ENCODE data around the gene GABBR2.

The GABBR2 gene

DNA sequence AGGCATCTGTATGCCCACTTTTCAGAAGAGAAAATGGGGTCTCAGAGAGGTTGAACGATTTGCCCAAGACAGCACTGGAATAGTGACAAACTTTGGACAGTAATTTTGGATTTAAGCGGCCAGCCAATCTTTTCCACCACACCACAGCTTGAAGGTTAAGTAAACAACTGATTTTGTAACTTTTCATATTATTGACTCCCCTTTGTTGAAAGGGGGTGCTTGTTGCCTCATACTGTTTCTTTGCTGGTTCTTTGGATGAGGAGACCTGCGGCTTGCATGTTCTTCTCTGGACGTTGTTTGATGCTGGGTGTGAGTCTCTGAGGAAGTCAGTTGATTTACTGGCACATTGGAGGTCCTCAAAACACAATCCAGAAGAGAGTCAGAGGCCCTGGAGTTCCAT, 11.7 kb upstream of the GABBR2 start:
- Histone ChIP-seq H3K27ac (ENCODE audit: low read depth, low read length) (no peak overlapping the region), H3K9me3 (ENCODE audit: control insufficient read depth, insufficient read depth, low read length) (no peaks in the 10 kb centered on the region), H3K4me3 (ENCODE audit: low read depth, low read length) (no peak overlapping the region), H3K27me3 (ENCODE audit: control insufficient read depth, insufficient read depth, low read length) (0 out of 2 replicates have a peak, but pooled peaks cover 4% of the 10 kb centered on the region), H3K36me3 (ENCODE audit: control insufficient read depth, insufficient read depth, low read length) (no peaks in the 10 kb centered on the region), H3K9ac (ENCODE audit: low read depth, low read length) (no peak overlapping the region), H3K4me1 (ENCODE audit: control insufficient read depth, insufficient read depth, low read length) (no peaks in the 10 kb centered on the region)

DNA sequence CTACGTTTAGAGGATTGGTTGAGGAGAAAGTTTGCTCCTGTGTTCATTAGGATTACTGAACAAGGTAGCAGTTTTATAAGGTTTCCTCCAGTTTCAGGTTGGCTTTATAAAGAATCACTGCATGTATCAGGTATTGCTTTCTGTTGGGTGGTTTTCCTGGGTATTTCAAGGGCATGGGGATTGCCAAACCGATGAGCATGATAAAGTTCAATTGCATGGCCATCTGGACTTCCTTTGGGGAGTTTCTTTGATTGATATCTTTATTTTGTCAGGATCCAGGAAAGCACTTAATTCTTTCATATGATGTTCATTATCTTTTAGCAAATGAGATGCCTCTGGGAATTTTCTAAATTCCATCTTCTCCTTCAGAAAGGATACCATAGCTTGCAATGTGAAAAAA, 10.3 kb upstream of the GABBR2 start:
- Histone ChIP-seq H3K9ac (ENCODE audit: low read depth, low read length) (no peak overlapping the region), H3K36me3 (ENCODE audit: control insufficient read depth, insufficient read depth, low read length) (no peaks in the 10 kb centered on the region), H3K4me1 (ENCODE audit: control insufficient read depth, insufficient read depth, low read length) (no peaks in the 10 kb centered on the region), H3K9me3 (ENCODE audit: control insufficient read depth, insufficient read depth, low read length) (no peaks in the 10 kb centered on the region), H3K27ac (ENCODE audit: low read depth, low read length) (no peak overlapping the region), H3K27me3 (ENCODE audit: control insufficient read depth, insufficient read depth, low read length) (0 out of 2 replicates have a peak, but pooled peaks cover 4% of the 10 kb centered on the region), H3K4me3 (ENCODE audit: low read depth, low read length) (no peak overlapping the region)

DNA sequence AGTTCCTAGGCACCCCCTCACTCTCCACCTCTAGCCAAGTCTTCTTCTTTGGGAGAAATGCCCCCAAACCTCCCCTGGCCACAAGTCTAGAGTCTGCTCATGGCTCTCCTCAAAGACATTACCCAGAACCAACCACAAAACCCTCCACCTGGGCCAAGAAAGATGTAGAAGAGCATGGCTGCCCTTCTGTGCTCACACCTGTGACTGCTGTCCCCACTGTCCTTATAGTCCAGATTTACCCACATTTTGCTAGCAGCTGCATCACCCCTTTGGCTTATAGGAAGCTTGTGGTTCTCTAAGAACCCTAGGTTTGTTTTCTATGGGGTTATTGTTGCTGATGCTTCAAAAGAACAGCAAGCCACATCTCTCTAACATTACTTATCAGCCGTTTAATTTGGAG, 6.1 kb upstream of the GABBR2 start:
- Histone ChIP-seq H3K9me3 (ENCODE audit: control insufficient read depth, insufficient read depth, low read length) (no peaks in the 10 kb centered on the region), H3K27me3 (ENCODE audit: control insufficient read depth, insufficient read depth, low read length) (peaks cover 30% of the 10 kb centered on the region), H3K4me1 (ENCODE audit: control insufficient read depth, insufficient read depth, low read length) (no peaks in the 10 kb centered on the region), H3K36me3 (ENCODE audit: control insufficient read depth, insufficient read depth, low read length) (no peaks in the 10 kb centered on the region), H3K4me3 (ENCODE audit: low read depth, low read length) (no peak overlapping the region), H3K27ac (ENCODE audit: low read depth, low read length) (no peak overlapping the region), H3K9ac (ENCODE audit: low read depth, low read length) (no peak overlapping the region)

DNA sequence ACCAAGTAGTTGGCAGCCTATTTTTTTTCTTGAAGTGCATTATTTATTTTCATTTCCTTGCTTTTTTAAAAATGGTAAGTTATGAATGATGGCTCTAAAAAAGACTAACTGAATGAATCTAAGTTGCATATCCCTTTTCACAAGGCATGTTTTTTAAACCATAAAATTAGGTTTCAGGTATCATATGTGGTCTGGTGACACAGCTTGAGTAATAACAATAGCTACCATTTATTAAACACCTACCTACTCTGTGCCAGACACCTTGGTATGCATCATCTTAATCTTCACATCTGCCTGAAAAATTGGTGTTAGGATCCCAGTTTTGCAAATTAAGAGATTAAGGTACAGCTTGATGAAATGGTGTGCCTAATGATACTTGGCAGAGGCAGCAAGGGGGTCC, 4.3 kb upstream of the GABBR2 start:
- peaks cover 48% of the 10 kb centered on the region for H3K27me3 ChIP-seq (ENCODE audit: control insufficient read depth, insufficient read depth, low read length)
- no peak overlapping the region for H3K9ac ChIP-seq (ENCODE audit: low read depth, low read length)
- H3K36me3 ChIP-seq (ENCODE audit: control insufficient read depth, insufficient read depth, low read length), result no peaks in the 10 kb centered on the region
- H3K27ac ChIP-seq (ENCODE audit: low read depth, low read length), result no peak overlapping the region
- no peak overlapping the region for H3K4me3 ChIP-seq (ENCODE audit: low read depth, low read length)
- H3K4me1 ChIP-seq (ENCODE audit: control insufficient read depth, insufficient read depth, low read length), result no peaks in the 10 kb centered on the region
- no peaks in the 10 kb centered on the region for H3K9me3 ChIP-seq (ENCODE audit: control insufficient read depth, insufficient read depth, low read length)

DNA sequence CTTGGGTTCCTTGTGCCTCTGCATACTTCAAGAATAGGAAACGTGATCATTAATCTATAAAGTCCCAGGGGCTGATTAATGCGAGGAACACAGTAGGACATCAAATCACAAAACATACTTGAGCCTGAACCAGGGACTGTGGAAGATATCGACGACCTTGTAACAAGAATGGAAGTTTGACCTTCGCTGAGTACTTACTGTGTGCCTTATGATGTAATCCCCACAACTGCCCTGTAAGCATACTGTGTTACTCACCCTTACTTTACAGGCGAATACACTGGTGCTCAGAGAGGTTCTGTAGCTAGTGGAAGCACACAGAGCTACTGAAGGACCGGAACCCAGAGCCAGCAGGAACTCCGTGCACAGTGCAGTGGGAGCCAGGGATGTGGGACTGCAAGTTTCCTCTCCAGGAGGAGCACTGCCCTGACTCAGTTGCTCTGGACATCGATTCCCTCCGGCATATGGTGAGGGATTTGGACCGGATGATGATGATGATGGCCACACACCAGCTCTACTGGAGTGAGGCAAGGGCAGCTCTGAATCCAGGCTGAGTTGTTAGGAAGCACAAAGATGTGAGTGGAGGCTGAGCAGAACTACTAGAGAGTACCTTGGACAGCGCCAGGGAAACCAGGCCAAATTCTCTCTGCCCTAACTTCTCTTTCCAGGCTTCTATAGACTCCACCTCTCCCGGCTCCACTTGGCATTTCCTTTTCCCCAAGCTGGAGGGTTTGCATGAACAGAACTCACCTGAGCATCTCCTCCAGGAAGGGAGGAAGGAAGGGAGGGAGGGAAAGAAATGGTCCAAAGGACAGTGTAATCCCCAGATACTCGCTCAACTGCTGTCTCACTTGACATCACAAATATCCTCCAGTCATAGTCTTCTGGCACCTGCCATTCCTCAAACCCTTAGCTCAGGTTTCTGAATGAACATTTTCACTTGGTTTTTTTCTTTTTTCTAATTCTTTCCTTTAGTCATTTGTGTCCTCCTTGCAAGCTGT, 1.5 kb upstream of the GABBR2 start:
- Histone ChIP-seq H3K27ac (ENCODE audit: low read depth, low read length) (no peak overlapping the region), H3K9me3 (ENCODE audit: control insufficient read depth, insufficient read depth, low read length) (no peaks in the 10 kb centered on the region), H3K4me1 (ENCODE audit: control insufficient read depth, insufficient read depth, low read length) (peaks cover 6% of the 10 kb centered on the region; the same call in 1 of the 2 replicates), H3K9ac (ENCODE audit: low read depth, low read length) (no peak overlapping the region), H3K4me3 (ENCODE audit: low read depth, low read length) (0 out of 2 replicates have a peak overlapping the region, but pooled peaks have one; percentile 58), H3K36me3 (ENCODE audit: control insufficient read depth, insufficient read depth, low read length) (no peaks in the 10 kb centered on the region), H3K27me3 (ENCODE audit: control insufficient read depth, insufficient read depth, low read length) (peaks cover 72% of the 10 kb centered on the region)

DNA sequence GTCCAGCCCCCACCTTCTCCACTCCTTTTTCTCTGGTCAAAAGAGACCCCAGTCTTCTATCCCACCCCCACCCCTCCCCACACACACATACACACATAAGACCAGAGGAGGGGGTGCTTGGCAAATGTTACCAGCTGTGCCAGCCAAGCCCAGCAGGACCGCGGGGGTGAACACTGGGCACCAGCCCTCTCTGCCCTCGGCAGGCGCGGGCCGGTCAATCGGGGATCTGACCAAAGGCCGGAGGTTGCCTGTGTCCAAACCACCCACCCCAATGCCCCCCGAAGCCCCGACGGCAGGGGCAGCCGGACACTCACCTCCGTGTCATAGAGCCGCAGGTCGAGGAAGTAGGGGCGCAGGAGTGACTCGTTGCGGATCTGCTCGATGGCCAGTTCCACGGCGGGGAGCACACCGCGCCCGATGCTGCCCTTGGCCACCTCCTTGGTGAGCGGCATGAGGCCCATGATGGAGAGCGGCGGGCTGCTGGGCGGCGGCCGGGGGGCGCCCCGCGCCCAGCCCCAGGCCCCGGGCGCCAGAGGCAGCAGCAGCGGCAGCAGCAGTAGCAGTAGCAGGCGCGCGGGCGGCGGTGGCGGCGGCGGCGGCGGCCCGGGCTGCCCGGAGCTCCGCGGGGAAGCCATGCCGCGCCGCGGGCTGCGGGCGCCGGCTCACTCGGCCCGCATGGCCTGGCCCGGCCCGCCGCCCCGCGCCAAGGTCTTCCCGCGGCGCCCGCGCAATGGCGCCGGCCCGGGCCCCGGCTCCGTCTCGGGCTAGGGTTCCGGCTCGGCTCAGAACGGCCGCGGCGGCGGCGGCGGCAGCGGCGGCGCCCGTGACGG, 417 bp downstream of the GABBR2 start:
- Histone ChIP-seq H3K27me3 (ENCODE audit: control insufficient read depth, insufficient read depth, low read length) (peaks cover 84% of the 10 kb centered on the region), H3K9me3 (ENCODE audit: control insufficient read depth, insufficient read depth, low read length) (no peaks in the 10 kb centered on the region), H3K27ac (ENCODE audit: low read depth, low read length) (no peak overlapping the region), H3K4me3 (ENCODE audit: low read depth, low read length) (peak overlapping the region; percentile 63), H3K4me1 (ENCODE audit: control insufficient read depth, insufficient read depth, low read length) (peaks cover 6% of the 10 kb centered on the region; the same call in 1 of the 2 replicates), H3K9ac (ENCODE audit: low read depth, low read length) (no peak overlapping the region), H3K36me3 (ENCODE audit: control insufficient read depth, insufficient read depth, low read length) (no peaks in the 10 kb centered on the region)

DNA sequence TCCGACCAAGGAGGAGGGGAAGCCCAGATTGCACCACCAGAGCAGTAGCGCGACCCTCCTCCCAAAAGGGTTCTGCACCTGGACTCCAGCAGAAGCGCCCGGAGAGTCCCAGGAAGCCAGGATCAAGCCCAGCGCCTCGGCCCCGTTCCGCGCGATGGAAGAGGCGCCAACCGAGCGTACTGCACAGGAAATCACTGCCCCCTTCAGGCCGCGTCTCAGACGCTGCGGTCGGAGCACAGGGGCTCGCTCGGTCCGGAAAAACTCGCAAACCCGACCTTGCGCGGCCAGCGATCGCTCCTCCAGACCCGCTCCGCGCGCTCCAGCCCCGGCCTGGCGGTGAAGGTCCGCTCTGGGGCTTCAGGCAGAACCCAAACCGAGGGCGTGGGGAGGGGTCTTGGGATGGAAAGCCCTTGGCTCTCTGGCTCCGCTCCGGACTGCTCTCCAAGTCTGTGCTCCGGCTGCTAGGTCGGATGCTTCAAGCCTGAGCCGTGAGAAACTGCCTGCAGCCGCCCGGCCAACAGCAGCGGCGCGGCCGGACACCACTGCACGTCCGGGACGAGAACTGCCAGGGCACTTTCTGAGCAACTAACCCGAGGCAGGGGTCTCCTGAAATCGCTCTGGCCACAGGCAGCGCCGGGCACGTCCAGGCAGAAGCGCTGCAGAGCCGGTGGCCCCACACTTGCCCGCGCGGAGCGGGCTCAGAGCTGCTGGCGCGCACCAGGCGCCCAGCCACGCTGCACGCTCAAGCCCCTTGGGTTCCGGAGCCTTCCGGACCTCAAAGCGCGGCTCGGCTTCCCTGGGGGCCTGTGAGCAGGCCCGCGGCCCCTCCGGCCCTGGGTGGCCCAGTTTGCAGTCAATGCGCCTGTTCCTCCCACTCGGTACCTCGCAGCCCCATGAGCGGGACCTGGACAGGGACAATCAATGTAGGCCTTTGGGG, 1.3 kb downstream of the GABBR2 start:
- peaks cover 6% of the 10 kb centered on the region; the same call in 1 of the 2 replicates for H3K4me1 ChIP-seq (ENCODE audit: control insufficient read depth, insufficient read depth, low read length)
- peaks cover 84% of the 10 kb centered on the region for H3K27me3 ChIP-seq (ENCODE audit: control insufficient read depth, insufficient read depth, low read length)
- H3K4me3 ChIP-seq (ENCODE audit: low read depth, low read length), result peak overlapping the region; percentile 63
- no peaks in the 10 kb centered on the region for H3K36me3 ChIP-seq (ENCODE audit: control insufficient read depth, insufficient read depth, low read length)
- no peak overlapping the region for H3K27ac ChIP-seq (ENCODE audit: low read depth, low read length)
- H3K9ac ChIP-seq (ENCODE audit: low read depth, low read length), result no peak overlapping the region
- H3K9me3 ChIP-seq (ENCODE audit: control insufficient read depth, insufficient read depth, low read length), result no peaks in the 10 kb centered on the region

DNA sequence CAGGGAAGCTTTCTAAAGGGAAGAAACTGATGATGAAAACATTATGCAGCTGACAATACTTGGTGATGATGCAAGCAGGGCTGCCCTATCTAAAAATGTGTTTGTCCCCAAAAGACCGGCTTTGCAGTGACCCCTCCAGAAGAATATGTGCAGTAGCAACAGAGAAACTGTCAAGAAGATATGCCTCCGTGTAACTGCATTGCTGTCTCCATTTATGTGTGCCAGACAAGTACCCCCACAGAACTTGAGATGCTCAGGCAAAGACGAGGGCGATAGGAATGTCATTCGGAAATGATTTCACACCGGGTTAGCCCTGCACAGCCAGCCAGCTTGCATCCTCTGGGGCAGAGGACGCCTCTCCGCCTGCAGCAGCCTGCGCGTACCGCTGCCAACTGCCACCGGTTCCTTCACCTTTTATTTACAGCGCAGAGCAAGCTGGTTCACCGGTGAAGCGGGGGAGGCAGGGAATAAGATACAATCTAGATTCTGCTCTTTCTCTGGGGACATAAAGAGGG, 2.0 kb downstream of the GABBR2 start:
- peaks cover 77% of the 10 kb centered on the region for H3K27me3 ChIP-seq (ENCODE audit: control insufficient read depth, insufficient read depth, low read length)

DNA sequence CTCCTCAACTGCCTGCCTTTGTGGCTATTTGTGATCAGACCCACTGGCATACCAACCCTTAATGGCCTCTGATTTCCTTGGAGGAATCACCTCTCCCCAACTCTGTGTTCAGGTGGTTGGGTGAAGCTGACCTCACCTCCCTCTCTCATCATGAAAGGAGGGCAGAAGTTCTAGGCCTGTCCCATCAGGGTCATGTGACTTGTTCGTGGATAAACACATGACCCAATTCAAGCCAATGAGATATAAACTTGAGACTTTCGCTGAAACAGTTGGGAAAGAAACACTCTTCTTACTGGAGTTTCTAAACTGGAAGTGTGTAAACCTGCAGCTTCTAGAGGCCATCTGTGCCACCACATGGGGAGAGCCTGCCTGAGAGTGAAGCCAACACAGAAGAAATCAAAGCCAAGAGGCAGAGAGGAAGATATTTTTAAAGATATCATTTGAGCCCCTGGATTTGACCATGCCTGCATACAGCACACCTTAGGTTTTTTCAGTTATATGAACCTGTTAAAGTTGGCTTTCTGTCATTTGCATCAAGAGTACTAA, 5.8 kb downstream of the GABBR2 start:
- H3K4me1 ChIP-seq (ENCODE audit: control insufficient read depth, insufficient read depth, low read length), result peaks cover 6% of the 10 kb centered on the region; the same call in 1 of the 2 replicates
- no peak overlapping the region for H3K4me3 ChIP-seq (ENCODE audit: low read depth, low read length)
- no peak overlapping the region for H3K27ac ChIP-seq (ENCODE audit: low read depth, low read length)
- no peaks in the 10 kb centered on the region for H3K9me3 ChIP-seq (ENCODE audit: control insufficient read depth, insufficient read depth, low read length)
- peaks cover 39% of the 10 kb centered on the region for H3K27me3 ChIP-seq (ENCODE audit: control insufficient read depth, insufficient read depth, low read length)
- no peaks in the 10 kb centered on the region for H3K36me3 ChIP-seq (ENCODE audit: control insufficient read depth, insufficient read depth, low read length)
- H3K9ac ChIP-seq (ENCODE audit: low read depth, low read length), result no peak overlapping the region

More for the DNA sequence above, 2.0 kb downstream of the GABBR2 start:
- no peaks in the 10 kb centered on the region for H3K36me3 ChIP-seq (ENCODE audit: control insufficient read depth, insufficient read depth, low read length)
- H3K9me3 ChIP-seq (ENCODE audit: control insufficient read depth, insufficient read depth, low read length), result no peaks in the 10 kb centered on the region
- H3K4me1 ChIP-seq (ENCODE audit: control insufficient read depth, insufficient read depth, low read length), result peaks cover 6% of the 10 kb centered on the region; the same call in 1 of the 2 replicates
- H3K27ac ChIP-seq (ENCODE audit: low read depth, low read length), result no peak overlapping the region
- no peak overlapping the region for H3K9ac ChIP-seq (ENCODE audit: low read depth, low read length)
- peak overlapping the region; percentile 63; the same call in 1 of the 2 replicates for H3K4me3 ChIP-seq (ENCODE audit: low read depth, low read length)

DNA sequence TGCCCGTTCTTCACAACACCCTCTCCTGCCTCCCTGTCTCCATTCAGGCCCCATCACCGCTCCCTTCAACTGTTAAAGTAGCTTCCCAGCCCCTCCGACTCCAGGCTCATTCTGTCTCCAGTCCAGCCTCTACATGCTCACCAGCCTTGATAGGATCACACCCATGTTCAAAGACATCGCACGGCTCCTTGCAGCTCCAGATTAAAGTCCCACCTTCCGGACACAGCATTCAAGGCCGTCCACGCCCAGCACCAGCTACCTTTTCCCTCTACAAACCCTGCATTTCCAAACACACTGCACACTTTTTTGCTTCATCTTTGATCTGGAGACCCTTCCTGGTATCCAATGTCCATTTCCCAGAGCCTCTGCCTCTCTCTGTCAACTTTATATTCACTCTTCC, 6.4 kb downstream of the GABBR2 start:
- Histone ChIP-seq H3K27ac (ENCODE audit: low read depth, low read length) (no peak overlapping the region), H3K4me1 (ENCODE audit: control insufficient read depth, insufficient read depth, low read length) (peaks cover 6% of the 10 kb centered on the region; the same call in 1 of the 2 replicates), H3K9me3 (ENCODE audit: control insufficient read depth, insufficient read depth, low read length) (no peaks in the 10 kb centered on the region), H3K9ac (ENCODE audit: low read depth, low read length) (no peak overlapping the region), H3K27me3 (ENCODE audit: control insufficient read depth, insufficient read depth, low read length) (peaks cover 33% of the 10 kb centered on the region), H3K4me3 (ENCODE audit: low read depth, low read length) (no peak overlapping the region), H3K36me3 (ENCODE audit: control insufficient read depth, insufficient read depth, low read length) (no peaks in the 10 kb centered on the region)

Data from HUES48 (cell line).